Mesothelial cell of epicardium (in vitro differentiated cells): ENCODE data around the gene DPM1. TPM values are rescaled to one million over a fixed set of nuclear protein-coding genes. Genes with fewer than 3 reads are reported as not detected.

ENCODE experiments used
- DNase-seq, 2 experiments: peaks; one replicate each; pipeline ENCODE4 v3.0.0; 2021; ENCODE audit warnings: low spot score in 2 of 2; ENCODE audit not compliant: unreplicated experiment in 2 of 2
- H3K27ac Mint-ChIP-seq: 2 replicates; pipeline ENCODE4 v1.8.0; 2021; ENCODE audit warnings: mixed read lengths
- H3K27me3 Mint-ChIP-seq: 2 replicates; pipeline ENCODE4 v1.8.0; 2021; ENCODE audit warnings: low read depth, mixed read lengths
- H3K36me3 Mint-ChIP-seq: 2 replicates; pipeline ENCODE4 v1.8.0; 2021; ENCODE audit warnings: mixed read lengths
- H3K4me1 Mint-ChIP-seq: 2 replicates; pipeline ENCODE4 v1.8.0; 2021; ENCODE audit warnings: mixed read lengths
- H3K4me3 Mint-ChIP-seq: 2 replicates; pipeline ENCODE4 v1.8.0; 2021; ENCODE audit warnings: mild to moderate bottlenecking, moderate library complexity, mixed read lengths
- H3K9me3 Mint-ChIP-seq: 2 replicates; pipeline ENCODE4 v1.8.0; 2021; ENCODE audit warnings: mixed read lengths
- total RNA-seq: library from RNA; stranded (reverse); gene quantifications from 3 replicates; pipeline ENCODE4 v1.2.1, GENCODE V29; 2021
- TF ChIP-seq, protein P1 (sequence below): fragments of 200-600 bp; sonication (generic); IDR thresholded peaks from one replicate; pipeline ENCODE4 v1.5.0; 2021; ENCODE audit warnings: antibody characterized with exemption; ENCODE audit not compliant: unreplicated experiment

Gene DPM1
- total RNA-seq, 1 donor from 2014 or later = 34.5 TPM

DNA sequence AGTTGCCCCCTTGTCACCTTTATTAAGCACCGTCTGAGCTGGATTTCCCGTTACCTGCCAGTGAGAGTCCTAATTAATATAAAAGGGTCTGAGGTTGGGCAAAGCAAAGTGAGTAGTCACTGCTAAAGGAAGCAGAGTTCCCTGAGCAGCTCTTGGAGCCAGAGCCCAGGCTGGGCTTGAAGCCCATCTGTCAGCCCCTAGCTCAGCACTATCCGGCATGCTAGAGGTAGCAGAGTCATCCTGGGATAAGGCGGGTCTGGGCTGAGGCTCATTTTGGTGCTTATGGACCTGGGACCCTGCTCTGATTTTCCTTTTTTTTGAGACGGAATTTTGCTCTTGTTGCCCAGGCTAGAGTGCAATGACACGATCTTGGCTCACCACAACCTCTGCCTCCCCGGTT lies 73.3 kb downstream of the DPM1 start:
- no peak overlapping the region for H3K4me3 Mint-ChIP-seq
- H3K9me3 Mint-ChIP-seq = peaks cover 10% of the 10 kb centered on the region
- H3K27ac Mint-ChIP-seq = no peak overlapping the region
- H3K36me3 Mint-ChIP-seq = peaks cover 37% of the 10 kb centered on the region
- TF ChIP-seq, protein P1, sequence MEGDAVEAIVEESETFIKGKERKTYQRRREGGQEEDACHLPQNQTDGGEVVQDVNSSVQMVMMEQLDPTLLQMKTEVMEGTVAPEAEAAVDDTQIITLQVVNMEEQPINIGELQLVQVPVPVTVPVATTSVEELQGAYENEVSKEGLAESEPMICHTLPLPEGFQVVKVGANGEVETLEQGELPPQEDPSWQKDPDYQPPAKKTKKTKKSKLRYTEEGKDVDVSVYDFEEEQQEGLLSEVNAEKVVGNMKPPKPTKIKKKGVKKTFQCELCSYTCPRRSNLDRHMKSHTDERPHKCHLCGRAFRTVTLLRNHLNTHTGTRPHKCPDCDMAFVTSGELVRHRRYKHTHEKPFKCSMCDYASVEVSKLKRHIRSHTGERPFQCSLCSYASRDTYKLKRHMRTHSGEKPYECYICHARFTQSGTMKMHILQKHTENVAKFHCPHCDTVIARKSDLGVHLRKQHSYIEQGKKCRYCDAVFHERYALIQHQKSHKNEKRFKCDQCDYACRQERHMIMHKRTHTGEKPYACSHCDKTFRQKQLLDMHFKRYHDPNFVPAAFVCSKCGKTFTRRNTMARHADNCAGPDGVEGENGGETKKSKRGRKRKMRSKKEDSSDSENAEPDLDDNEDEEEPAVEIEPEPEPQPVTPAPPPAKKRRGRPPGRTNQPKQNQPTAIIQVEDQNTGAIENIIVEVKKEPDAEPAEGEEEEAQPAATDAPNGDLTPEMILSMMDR = no peak
- DNase-seq = no peak
- no peaks in the 10 kb centered on the region for H3K27me3 Mint-ChIP-seq
- peaks cover 2% of the 10 kb centered on the region for H3K4me1 Mint-ChIP-seq

Other genes starting within 250 kb of the DPM1 start
- 52.2 to 59.5 TPM (median 53.0 TPM) in 3 replicates for gene PARD6B, start 227.0 kb downstream of the DPM1 start, total RNA-seq
- 12.9 to 15.9 TPM (median 15.2 TPM) in 3 replicates for gene BCAS4, start 163.5 kb downstream of the DPM1 start, total RNA-seq
- 158 to 165 TPM (median 159 TPM) in 3 replicates for gene ADNP, start 27.1 kb downstream of the DPM1 start, total RNA-seq
- gene MOCS3, start 286 bp upstream of the DPM1 start, total RNA-seq = 5.4 to 5.7 TPM (median 5.7 TPM) in 3 replicates
- 40.8 to 44.3 TPM (median 44.2 TPM) in 3 replicates for gene KCNG1, start 64.6 kb upstream of the DPM1 start, total RNA-seq